Amniotic epithelial cell (primary cell): ENCODE measurements around the gene YWHAG.
A peak's percentile ranks its signal among the peaks of the same experiment; 100 is the strongest.
"Not testable (repeated sequence)": the region's sequence is repeated elsewhere in the genome, so short reads cannot be mapped to it uniquely, and the experiment has no call there.

Experiments
- DNase-seq: peaks from one replicate; pipeline ENCODE4 v3.0.0-alpha.2; 2010; ENCODE audit warnings: low read depth

YWHAG gene

DNA sequence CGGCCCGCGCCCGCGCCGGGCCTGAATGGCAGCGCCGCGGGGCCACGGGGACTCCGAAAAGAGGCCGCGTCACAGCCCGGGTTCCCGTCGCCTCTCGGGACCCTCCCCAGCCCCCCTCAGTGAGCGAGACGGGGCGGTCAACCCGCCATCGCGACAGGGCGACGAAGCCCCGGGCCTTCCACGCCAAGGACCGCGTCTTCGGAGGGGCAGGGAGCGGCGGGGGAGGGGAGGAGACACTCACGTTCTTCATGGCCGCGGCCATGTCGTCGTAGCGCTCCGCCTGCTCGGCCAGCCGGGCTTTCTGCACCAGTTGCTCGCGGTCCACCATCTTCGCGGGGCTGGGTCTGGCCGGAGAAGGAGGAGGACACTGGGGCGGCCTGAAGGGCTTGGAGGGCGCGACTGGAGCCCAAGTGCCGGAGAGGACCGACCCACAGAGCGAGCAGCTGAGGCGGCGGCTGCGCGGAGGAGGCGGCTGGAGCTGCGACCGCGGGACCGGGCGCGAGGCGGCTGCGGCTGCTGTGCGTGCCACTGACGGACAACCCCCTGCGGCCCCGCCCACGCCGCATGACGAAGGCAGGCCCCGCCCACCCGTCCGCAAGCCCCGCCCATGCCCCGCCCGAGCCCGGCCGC lies at the start of gene YWHAG:
YWHAG (minus strand) TSS at position 511 of the 630 bp plus-strand sequence; CDS start at position 328, 183 bp downstream.
- peak; percentile 76 for DNase-seq

DNA sequence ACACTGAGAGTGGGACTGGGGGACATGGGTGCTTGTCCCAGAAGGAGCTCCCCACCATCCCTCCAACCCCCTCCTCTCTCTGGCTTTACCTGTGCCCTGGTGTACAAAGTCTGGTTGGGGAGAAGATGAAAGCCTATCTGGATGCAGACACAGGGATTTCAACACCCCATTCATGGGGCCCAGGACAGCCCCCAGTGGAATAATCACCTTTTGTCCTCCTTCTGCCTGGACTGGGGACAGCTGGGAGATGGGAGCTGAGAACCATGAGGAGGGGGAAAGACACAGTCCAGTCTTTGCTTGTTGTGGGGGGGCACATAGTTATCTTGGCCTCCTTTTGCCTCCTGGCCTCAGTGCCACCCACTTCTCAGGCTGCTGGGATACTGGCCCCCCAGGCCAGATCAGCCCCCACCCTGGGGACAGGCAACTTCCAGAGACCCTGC lies 49.4 kb upstream of the YWHAG start:
- no peak for DNase-seq

DNA sequence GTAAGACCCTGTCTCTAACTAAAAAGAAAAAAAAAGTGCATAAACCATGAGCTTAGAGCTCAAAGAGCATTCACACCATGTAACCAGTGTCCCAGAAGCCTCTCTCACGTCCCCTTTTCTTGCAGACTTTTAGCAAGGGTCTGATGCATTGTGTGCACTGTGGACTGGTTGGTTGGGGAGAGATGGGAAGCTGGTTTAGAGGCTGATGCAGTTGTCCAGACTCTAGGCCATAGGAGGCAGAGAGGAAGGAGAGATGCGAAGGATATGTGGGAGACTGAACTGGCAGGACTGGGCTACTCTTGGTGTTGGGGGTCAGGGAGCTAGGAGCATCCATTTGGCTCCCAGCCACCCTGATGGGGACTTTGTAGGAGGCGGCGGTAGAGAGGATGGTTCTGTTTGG lies 48.9 kb upstream of the YWHAG start:
- DNase-seq, result no peak

DNA sequence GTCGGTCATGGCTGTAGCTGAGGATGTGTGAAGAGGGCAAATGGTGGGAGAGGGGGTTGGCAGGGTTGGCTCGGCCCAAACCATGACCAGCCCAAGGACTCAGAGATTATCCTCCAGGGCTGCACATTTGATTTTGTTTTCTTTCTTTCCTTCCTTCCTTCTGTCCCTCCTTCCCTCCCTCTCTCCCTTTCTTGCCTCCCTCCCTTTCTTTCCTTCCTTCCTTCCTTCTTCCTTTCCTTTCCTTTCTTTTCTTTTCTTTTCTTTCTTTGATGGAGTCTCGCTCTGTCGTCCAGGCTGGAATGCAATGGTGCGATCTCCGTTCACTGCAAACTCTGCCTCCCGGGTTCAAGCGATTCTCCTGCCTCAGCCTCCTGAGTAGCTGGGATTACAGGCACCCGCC lies 46.9 kb upstream of the YWHAG start:
- no peak for DNase-seq

DNA sequence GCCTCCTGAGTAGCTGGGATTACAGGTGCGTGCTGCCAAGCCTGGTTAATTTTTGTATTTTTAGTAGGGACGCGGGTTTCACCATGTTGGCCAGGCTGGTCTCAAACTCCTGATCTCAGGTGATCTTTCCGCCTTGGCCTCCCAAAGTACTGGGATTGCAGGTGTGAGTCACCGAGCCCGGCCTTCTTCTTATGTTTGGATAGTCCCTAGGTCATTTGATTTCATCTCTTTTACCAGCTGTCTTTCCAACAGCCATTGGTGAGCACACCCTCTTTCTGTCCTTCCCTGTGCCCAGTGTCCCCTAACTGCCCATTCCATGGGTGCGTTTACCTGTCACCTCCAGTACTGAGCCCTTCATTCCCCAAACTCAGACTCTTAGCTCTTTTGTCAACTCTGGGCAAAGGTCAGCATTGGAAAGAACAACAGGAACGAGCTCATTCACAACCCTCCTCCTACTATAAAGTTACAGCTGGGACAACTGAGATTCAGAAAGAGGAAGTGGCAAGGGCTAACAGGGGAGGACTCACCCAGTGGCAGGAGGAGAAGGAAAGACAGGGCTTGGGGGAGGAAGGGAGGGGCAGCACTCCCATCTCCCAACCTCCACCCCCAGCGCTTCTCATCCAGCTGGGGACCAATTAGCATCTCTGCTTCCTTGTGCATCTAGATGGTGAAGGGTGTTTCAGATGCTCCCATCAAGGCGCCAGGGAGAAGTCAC lies 45.1 kb upstream of the YWHAG start:
- no peak for DNase-seq

DNA sequence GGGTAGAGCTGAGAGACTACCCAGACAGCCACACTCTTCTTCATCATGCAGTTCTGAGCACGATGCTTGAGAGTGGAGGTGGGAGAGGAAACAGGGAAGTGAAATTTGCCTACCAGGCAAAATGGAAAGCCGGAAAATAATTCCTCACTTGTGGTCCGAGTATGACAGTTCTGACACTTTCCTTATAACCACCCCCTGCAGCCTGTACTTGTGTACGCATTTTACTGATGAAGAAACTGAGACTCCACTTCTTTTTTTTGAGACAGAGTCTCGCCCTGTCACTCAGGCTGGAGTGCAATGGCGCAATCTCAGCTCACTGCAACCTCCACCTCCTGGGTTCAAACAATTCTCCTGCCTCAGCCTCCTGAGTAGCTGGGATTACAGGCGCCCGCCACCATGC lies 44.3 kb upstream of the YWHAG start:
- DNase-seq, result not testable (repeated sequence)

DNA sequence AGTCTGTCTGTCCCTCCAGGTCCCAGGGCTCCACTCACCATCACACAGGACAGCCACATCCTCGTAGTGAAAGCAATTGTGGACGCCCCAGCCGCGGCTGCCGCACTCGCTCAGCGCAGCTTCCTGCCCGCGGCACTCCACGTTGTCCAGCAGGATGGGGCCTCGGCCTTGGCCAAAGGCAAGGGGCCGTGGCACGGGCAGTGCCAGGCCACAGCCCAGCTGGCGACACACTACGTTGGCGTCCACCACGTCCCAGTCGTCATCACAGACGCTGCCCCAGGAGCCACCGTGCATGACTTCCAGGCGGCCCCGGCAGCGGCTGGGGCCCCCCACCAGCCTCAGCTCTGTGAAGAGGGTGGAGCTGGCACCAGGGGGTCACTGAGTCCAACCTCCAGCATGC lies 41.5 kb upstream of the YWHAG start:
- DNase-seq, result no peak

DNA sequence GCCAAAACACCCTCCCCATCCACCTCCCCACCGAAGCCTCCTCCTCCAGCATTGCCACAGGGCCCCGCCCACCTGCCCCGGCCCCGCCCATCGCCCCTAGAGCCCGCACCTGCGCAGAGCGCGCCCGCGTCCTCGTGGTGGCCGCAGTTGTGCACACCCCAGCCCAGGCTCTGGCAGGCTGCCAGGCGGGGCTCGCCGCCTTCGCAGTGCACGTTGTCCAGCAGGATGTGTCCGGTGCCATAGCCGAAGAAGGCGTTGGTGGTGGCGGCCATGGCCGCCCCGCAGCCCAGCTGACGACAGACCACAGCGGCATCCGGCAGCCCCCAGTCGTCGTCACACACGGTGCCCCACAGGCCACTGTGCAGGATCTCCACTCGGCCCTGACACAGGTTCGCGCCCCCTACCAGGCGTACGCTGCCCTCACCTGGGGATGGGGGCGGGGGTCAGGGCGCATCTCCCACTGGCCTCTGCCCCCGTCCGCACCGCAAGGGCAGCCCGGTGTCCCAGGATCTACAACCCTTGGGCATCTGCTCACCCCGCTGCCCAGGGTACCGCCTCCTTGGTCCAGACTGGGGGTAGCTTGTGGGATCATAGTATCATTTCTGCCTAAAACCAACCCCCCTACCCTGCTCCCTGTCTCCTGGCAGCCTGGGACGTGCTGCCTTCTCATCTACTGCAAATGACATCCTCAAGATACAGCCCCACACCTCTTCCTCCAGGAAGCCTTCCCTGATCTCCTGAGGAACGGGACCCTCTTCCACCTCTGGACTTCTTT lies 38.8 kb upstream of the YWHAG start:
- peak; percentile 41 for DNase-seq

DNA sequence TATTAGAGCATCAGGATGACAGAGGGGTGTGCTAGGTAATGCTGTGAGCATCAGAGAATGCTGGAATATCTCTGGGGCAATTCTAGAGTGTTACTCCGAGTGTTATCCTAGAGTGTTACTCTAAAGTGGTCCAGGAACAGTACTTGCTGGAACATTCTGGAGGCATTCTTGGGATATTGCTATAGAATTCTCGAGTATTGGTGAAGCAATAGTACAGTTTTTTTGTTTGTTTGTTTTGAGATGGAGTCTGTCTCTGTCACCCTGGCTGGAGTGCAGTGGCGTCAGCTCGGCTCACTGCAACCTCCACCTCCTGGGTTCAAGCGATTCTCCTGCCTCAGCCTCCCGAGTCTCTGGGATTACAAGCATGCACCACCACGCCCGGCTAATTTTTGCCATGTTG lies 38.1 kb upstream of the YWHAG start:
- DNase-seq, result no peak

DNA sequence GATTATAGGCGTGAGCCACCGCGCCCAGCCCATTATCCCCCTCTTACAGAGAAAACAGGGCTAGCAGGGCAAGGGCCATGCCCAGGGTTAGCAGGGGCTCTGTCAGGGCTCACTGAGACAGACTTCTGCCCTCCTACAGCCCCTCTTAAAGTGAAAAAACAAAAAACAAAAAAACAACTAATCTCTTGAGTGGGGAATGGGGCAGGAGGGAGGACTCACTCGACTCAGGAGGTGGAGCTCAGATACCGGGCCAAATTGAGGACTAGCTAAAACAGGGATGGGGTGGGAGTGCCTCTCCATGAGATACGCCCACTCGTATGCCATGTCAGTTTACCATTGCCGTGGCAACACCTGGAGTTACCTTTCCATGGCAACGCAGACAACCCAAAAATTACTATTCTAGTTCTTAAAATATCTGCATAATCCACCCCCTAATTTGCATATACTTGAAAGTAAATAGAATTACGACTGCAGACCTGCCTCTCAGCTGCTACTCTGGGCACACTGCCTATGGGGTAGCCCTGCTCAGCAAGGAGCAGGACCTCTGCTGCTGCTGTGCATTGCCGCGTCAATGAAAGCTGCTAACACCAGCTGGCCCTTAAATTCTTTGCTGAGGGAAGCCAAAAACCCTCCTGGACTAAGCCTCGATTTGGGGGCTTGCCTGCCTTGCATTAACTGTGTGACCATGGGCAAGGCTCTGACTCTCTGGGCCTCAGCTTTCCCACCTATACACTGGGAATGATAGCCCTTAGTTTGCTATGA lies 37.4 kb upstream of the YWHAG start:
- DNase-seq, result no peak

DNA sequence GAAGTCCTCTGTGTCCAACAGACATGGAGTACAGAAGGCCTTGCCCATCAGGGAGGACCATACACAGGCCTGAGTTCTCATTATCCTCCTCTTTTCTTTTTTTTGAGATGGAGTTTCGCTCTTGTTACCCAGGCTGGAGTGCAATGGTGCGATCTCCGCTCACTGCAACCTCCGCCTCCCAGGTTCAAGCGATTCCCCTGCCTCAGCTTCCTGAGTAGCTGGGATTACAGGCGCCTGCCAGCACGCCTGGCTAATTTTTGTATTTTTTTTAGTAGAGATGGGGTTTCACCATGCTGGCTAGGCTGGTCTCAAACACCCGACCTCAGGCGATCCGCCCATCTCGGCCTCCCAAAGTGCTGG lies 36.8 kb upstream of the YWHAG start:
- DNase-seq, result not testable (repeated sequence)

DNA sequence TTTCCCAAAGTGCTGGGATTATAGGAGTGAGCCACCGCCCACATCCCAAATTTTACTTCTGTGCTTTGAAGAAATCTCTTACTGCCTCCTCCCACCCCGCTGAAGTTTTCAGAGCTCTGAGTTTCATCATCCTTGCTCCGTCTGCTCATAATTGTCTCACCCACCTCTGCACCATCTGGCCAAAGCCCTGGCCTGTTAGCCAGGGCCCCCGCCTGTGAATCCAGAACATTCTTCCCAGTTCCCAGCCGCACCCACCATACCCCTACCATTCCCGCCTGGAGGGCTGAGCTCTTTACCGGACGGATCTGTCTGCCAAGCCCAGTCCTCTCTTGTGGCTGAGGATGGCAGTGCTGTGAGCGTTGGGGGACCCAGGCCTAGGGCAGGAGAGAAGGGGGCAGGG lies 36.2 kb upstream of the YWHAG start:
- DNase-seq, result no peak

DNA sequence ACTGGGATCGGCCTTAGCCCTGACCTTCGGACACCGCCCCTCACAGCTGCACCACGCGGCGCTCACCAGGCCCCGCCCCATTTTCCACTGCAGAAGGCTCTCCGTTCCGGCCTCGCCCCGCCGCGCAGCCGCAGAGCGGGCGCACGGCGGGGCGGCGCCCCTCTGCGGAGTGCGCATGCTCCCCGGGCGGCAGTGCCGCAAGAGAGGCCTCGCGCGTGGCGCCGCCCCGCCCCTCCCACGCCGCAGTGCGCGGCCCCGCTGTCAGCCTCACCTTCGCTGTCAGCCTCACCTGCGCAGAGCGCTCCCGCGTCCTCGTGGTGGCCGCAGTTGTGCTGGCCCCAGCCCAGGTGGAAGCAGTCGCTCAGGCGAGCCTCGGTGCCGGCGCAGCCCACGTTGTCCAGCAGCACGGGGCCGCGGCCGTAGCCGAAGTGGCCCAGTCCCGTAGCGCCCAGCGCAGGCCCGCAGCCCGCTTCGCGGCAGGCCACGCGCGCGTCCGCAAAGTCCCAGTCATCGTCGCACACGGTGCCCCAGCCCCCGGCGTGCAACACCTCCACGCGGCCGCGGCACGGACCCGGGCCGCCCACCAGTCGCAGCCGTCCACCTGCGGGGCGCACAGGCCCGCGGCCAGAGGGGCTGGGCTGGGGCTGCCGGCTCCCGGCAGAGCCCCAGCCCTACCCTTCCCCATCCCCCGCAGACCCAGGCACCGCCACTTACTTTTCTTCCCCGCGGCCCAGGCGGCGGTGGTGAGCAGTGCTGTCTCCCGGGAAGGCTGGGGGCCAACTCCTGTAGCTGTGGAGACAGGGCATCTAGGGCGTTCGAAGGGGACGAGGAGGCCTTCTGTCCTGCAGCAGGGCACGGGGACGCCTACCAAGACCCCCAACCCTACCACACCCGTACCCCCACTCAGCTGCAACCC lies 34.6 kb upstream of the YWHAG start:
- DNase-seq, result peak; percentile 78

DNA sequence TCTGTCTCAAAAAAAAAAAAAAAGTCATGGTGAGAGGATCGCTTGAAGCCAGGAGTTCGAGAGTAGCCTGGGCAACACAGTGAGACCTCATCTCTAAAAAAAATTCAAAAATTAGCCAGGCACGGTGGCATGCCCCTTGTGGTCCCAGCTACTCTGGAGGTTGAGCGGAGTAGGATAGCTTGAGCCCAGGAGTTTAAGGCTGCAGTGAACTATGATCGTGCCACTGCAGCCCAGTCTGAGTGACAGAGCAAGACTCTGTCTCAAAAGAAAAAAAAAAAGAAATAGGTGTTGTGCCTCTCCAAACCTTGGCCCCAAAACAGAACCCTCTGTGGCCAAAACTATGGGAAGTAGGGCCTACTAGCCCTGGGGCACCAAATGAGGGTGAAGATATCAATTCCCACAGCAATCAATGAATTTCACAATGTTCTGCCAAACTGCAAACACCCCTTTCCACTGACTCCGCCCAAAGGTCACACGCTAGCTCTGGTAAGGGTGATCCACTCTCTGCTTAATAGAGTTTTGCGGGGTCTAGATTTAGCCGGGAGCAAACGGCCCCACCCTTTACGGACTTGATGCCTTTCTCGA lies 33.8 kb upstream of the YWHAG start:
- no peak for DNase-seq

DNA sequence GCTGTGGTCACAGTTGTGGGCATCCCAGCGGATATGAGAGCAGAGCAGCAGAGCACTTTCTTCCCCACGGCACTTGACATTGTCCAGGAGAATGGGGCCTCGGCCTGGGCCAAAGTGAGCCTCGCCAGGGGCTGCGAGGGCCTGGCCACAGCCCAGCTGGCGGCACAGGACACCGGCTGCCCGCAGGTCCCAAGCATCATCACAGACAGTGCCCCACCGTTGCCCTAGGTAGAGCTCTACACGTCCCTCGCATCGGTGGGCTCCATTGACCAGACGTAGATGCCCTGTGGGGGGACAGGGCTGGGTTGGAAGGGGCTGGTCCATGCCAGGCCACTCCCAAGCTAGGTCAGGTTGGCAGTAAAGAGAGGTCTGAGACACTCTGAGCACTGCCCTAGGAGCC lies 31.3 kb upstream of the YWHAG start:
- DNase-seq, result no peak

DNA sequence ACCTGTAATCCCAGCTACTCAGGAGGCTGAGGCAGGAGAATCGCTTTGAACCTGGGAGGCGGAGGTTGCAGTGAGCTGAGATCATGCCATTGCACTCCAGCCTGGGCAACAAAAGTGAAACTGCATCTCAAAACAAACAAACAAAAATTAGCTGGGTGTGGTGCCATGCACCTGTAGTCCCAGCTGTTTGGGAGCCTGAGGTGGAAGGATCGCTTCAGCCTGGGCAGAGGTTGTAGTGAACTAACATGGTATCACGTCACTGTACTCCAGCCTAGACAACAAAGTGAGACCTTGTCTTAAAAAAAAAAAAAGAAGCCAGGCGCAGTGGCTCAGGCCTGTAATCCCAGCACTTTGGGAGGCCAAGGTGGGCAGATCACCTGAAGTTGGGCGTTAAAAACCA lies 29.0 kb upstream of the YWHAG start:
- not testable (repeated sequence) for DNase-seq

DNA sequence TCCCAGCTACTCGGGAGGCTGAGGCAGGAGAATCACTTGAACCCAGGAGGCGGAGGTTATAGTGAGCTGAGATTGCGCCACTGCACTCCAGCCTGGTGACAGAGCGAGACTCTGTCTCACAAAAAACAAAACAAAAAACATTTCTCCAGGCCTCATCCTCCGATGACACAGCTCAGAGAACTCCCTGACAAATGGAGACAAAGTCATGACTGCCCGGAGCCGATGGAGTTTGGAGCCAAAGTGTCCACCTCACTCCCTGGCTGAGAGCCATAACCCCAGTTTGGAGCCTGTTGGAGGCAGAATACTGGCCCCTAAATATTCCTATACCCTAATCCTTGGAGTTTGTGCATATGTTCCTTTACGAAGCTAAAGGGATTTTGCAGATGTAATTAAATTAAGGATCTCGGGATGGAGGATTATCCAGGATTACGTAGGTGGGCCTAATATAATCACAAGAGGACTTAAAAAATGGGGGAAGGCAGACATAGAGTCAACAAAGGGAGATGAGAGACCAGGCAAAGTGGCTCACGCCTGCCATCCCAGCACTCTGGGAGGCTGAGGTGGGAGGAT lies 28.0 kb upstream of the YWHAG start:
- no peak for DNase-seq

DNA sequence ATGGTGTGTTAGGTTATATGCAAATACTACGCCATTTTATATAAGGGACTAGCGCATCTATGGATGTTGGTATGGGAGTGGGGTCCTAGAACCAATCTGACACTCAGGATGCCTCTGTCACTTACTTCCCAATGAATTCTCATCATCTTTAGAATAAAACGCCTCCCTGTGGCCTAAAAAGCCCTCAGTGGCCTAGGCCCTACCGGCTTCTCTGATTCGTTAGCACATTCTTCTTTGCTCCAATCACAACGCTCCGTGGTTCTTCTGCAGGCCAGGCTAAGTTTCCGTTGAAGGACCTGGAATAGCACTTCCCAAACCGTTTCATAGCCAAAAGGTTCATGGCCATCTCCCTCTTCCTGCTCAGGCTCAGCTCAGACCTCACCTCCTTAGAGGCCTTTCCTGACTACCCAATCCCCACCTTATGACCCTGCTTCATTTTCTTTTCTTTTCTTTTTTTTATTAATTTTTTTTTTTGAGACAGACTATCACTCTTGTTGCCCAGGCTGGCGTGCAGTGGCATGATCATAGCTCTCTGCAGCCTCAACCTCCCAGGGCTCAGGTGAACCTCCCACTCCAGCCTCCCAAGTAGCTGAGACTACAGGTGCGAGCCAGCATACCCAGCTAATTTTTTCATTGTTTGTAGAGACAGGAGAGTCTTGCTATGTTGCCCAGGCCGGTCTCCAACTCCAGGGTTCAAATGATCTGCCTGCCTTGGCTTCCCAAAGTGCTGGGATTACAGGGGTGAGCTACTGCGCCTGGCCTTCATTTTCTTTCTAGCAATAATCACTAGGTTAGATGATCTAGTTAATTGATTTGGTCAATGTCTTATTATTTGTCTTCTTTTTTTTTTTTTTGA lies 24.5 kb upstream of the YWHAG start:
- DNase-seq, result peak; percentile 44

DNA sequence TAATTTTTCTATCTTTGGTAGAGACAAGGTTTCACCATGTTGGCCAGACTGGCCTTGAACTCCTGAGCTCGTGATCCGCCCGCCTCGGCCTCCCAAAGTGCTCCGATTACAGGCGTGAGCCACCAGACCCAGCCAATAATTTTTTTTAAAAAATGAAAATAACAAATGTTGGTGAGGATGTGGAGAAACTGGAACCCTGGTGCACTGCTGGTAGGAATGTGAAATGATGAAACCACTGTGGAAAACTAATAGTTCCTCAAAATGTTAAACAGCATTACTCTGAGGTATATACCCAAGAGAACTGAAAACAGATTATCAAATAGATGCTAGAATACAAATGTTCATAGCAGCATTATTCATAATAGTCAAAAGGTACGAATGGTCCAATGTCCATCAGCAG lies 23.0 kb upstream of the YWHAG start:
- DNase-seq, result no peak

DNA sequence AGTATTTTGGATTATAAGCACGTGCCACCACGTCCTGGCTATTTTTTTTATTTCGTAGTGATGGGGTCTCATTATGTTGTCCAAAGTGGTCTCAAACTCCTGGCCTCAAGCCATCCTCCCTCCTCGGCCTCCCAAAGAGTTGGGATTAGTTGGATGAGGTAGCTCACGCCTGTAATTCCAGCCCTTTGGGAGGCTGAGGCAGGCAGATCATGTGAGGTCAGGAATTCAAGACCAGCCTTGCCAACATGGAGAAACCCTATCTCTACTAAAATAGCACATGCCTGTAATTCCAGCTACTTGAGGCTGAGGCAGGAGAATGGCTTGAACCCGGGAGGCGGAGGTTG lies 21.8 kb upstream of the YWHAG start:
- no peak for DNase-seq
